Measurements from ENCODE around the gene IGFBPL1.
A peak's percentile ranks its signal among the peaks of the same experiment; 100 is the strongest.

IGFBPL1 gene

DNA sequence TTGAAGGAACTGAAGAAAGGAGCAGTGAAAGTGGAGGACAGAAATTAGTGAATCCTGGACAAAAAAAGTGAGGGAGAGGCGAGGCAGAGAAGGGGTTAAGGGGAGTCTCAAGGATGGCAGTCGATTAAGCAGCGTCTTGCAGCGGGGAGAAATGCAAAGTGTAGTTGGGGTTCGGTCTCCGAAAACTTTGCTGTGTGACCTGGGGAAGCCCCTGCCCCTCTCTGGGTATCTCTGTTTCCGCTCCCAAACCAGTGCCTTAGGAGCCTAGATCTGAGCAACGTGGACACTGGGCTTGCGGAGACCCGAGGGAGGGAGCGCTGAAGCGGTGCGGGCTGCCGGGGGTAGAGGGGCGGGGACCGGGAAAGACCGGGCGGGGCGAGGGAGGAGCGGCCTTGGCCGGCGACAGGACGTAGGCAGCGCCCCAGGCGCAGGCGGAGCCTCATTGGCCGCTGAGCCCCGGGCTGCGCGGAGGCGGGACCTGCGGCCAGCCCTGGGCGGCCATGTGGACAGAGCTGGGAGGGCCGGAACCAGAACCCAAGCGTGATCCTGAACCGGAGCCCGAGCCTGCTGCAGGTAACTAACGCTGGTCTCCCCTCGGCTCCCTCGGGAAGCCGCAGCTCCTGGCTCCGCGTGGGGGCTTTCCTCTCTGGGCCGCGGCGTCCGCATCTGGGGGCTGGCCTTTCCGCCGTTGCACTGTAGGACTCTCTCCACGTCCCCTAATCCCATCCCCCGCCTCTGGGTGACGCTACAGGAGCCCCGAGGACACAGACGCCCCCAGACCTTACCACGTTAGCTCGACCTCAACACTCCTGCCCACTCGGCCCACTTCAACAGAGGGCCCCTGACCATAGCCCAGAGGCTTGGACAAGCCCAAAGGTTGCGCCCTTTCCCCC, 31.8 kb downstream of the IGFBPL1 start, which contains the start of gene ALDH1B1:
Gene ALDH1B1, plus strand, starts transcription at position 468 of the 893 bp plus-strand sequence. CDS start 3,047 bp downstream, outside the sequence.
- H3K36me3 ChIP-seq (ENCODE audit: control insufficient read depth in 4 of 4, insufficient read depth in 4 of 4, low read length in 3 of 4), result peaks cover 5 to 30% (median 16%) of the 10 kb centered on the region in 4 experiments
- H3K27me3 ChIP-seq (replicated peaks in 2 of 5; ENCODE audit: control insufficient read depth in 4 of 5, insufficient read depth in 5 of 5, low read length in 4 of 5), result no peaks in the 10 kb centered on the region
- under 1% methylated on average over 49 of the region's 58 CpGs for WGBS (ENCODE audit: insufficient coverage)
- H3K4me1 ChIP-seq (ENCODE audit: control extremely low read depth in 1 of 4, control insufficient read depth in 4 of 4, insufficient read depth in 4 of 4, low read length in 3 of 4), result peaks cover 7 to 23% (median 16%) of the 10 kb centered on the region in 4 experiments
- ChIA-PET POLR2A (no interaction called here), CTCF (interaction anchor here (0.8 to 1.7 kb wide), 3 partner anchors 18 to 40 kb away, joined by 3 to 7 read pairs (median 4); no protein-coding TSS in a partner anchor)
- H3K9me3 ChIP-seq (ENCODE audit: control extremely low read depth in 1 of 5, control insufficient read depth in 4 of 5, insufficient read depth in 2 of 5, low read depth in 1 of 5, low read length in 4 of 5), result no peaks in the 10 kb centered on the region
- H3K4me3 ChIP-seq (ENCODE audit: control insufficient read depth in 1 of 7, extremely low read depth in 1 of 7, insufficient read depth in 4 of 7, low read depth in 2 of 7, low read length in 6 of 7), result peak within 1 kb of the TSS; percentile 67 to 89 (median 83)
- H3K27ac ChIP-seq (ENCODE audit: insufficient read depth in 1 of 2, low read depth in 1 of 2, low read length in 2 of 2, poor library complexity in 1 of 2, severe bottlenecking in 2 of 2), result peak within 1 kb of the TSS; percentile 44 to 72
- DNase-seq, result peak; percentile 58 to 73 (median 68)

GRCh38 chr9:38391278-38392118, 32.8 kb downstream of the IGFBPL1 start:
- ChIA-PET CTCF (interaction anchor here (0.9 to 1.0 kb wide), 2 partner anchors 8 to 41 kb away, joined by 3 read pairs; no protein-coding TSS in a partner anchor), POLR2A (no interaction called here)
- no peak for DNase-seq
- peak overlapping the region in 1 of 2 experiments; percentile 72 for H3K27ac ChIP-seq (ENCODE audit: insufficient read depth in 1 of 2, low read depth in 1 of 2, low read length in 2 of 2, poor library complexity in 1 of 2, severe bottlenecking in 2 of 2)
- H3K4me3 ChIP-seq (ENCODE audit: control insufficient read depth in 1 of 7, extremely low read depth in 1 of 7, insufficient read depth in 4 of 7, low read depth in 2 of 7, low read length in 6 of 7), result peak overlapping the region in 1 of 7 experiments; percentile 89
- H3K9me3 ChIP-seq (ENCODE audit: control extremely low read depth in 1 of 5, control insufficient read depth in 4 of 5, insufficient read depth in 2 of 5, low read depth in 1 of 5, low read length in 4 of 5), result no peaks in the 10 kb centered on the region
- WGBS (ENCODE audit: insufficient coverage), result 96% methylated on average over 11 of the region's 18 CpGs
- no peaks in the 10 kb centered on the region for H3K27me3 ChIP-seq (replicated peaks in 2 of 5; ENCODE audit: control insufficient read depth in 4 of 5, insufficient read depth in 5 of 5, low read length in 4 of 5)
- peaks cover 7 to 23% (median 16%) of the 10 kb centered on the region in 4 experiments for H3K4me1 ChIP-seq (ENCODE audit: control extremely low read depth in 1 of 4, control insufficient read depth in 4 of 4, insufficient read depth in 4 of 4, low read length in 3 of 4)
- H3K36me3 ChIP-seq (ENCODE audit: control insufficient read depth in 4 of 4, insufficient read depth in 4 of 4, low read length in 3 of 4), result peaks cover 5 to 20% (median 10%) of the 10 kb centered on the region in 4 experiments

DNA sequence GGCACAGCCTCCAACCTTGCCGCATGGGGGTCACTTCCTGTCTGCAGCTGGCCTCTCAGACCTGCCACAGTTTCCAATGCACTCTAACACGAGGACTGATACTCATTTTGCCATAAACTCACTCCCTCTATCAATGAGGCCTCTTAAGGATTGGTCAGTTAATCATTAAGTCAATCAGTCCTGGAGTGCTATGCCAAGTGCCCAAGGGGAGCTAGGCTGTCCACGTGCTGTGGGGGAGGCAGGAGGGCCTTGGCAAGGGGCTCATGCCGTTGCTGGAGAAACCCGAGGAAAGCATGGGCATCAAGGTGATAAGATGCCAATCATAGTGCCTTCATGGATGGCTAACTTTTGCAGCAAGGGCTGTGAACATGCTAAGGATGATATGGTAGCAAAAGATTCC, 33.4 kb downstream of the IGFBPL1 start:
- DNase-seq, result no peak
- ChIA-PET POLR2A (no interaction called here), CTCF (interaction anchor here (0.9 to 1.0 kb wide), 2 partner anchors 9 to 42 kb away, joined by 3 read pairs; no protein-coding TSS in a partner anchor)
- Histone ChIP-seq H3K27ac (ENCODE audit: insufficient read depth in 1 of 2, low read depth in 1 of 2, low read length in 2 of 2, poor library complexity in 1 of 2, severe bottlenecking in 2 of 2) (no peak overlapping the region), H3K4me1 (ENCODE audit: control extremely low read depth in 1 of 4, control insufficient read depth in 4 of 4, insufficient read depth in 4 of 4, low read length in 3 of 4) (peaks cover 7 to 23% (median 16%) of the 10 kb centered on the region in 4 experiments), H3K36me3 (ENCODE audit: control insufficient read depth in 4 of 4, insufficient read depth in 4 of 4, low read length in 3 of 4) (peaks cover 0 to 14% (median 4%) of the 10 kb centered on the region in 4 experiments), H3K4me3 (ENCODE audit: control insufficient read depth in 1 of 7, extremely low read depth in 1 of 7, insufficient read depth in 4 of 7, low read depth in 2 of 7, low read length in 6 of 7) (no peak overlapping the region), H3K27me3 (replicated peaks in 2 of 5; ENCODE audit: control insufficient read depth in 4 of 5, insufficient read depth in 5 of 5, low read length in 4 of 5) (no peaks in the 10 kb centered on the region), H3K9me3 (ENCODE audit: control extremely low read depth in 1 of 5, control insufficient read depth in 4 of 5, insufficient read depth in 2 of 5, low read depth in 1 of 5, low read length in 4 of 5) (peaks cover 0 to under 1% (median 0%) of the 10 kb centered on the region in 5 experiments)
- WGBS (ENCODE audit: insufficient coverage), result 91% methylated on average over 4 of the region's 5 CpGs

DNA sequence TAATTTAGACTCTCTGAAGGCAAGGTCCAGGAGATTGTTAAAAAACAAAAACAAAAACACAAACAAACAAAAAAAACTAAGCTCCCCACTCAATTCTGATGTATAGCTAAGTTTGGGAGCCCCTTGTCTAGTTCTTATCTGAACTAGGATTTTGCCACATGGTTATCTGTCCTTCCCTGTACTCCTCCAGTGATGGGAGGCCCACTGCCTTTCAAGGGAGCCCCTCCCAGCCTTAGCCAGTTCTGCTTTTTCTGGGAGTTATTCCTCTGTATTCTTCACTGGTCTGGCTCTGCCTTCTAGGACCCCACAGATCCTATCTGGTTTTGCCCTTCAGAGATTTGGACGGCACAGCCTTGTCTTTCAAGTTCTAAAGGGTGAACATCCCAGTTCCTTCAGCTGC, 33.8 kb downstream of the IGFBPL1 start:
- ChIA-PET CTCF (interaction anchor here (0.9 to 1.0 kb wide), 2 partner anchors 9 to 42 kb away, joined by 3 read pairs; no protein-coding TSS in a partner anchor), POLR2A (no interaction called here)
- H3K27me3 ChIP-seq (replicated peaks in 2 of 5; ENCODE audit: control insufficient read depth in 4 of 5, insufficient read depth in 5 of 5, low read length in 4 of 5), result no peaks in the 10 kb centered on the region
- H3K36me3 ChIP-seq (ENCODE audit: control insufficient read depth in 4 of 4, insufficient read depth in 4 of 4, low read length in 3 of 4), result peaks cover 0 to 9% (median under 1%) of the 10 kb centered on the region in 4 experiments
- H3K4me1 ChIP-seq (ENCODE audit: control extremely low read depth in 1 of 4, control insufficient read depth in 4 of 4, insufficient read depth in 4 of 4, low read length in 3 of 4), result peaks cover 7 to 23% (median 16%) of the 10 kb centered on the region in 4 experiments
- H3K27ac ChIP-seq (ENCODE audit: insufficient read depth in 1 of 2, low read depth in 1 of 2, low read length in 2 of 2, poor library complexity in 1 of 2, severe bottlenecking in 2 of 2), result no peak overlapping the region
- 63% methylated on average over 1 of the region's 1 CpG for WGBS (ENCODE audit: insufficient coverage)
- no peak for DNase-seq
- no peak overlapping the region for H3K4me3 ChIP-seq (ENCODE audit: control insufficient read depth in 1 of 7, extremely low read depth in 1 of 7, insufficient read depth in 4 of 7, low read depth in 2 of 7, low read length in 6 of 7)
- H3K9me3 ChIP-seq (ENCODE audit: control extremely low read depth in 1 of 5, control insufficient read depth in 4 of 5, insufficient read depth in 2 of 5, low read depth in 1 of 5, low read length in 4 of 5), result peaks cover 0 to 3% (median under 1%) of the 10 kb centered on the region in 5 experiments

DNA sequence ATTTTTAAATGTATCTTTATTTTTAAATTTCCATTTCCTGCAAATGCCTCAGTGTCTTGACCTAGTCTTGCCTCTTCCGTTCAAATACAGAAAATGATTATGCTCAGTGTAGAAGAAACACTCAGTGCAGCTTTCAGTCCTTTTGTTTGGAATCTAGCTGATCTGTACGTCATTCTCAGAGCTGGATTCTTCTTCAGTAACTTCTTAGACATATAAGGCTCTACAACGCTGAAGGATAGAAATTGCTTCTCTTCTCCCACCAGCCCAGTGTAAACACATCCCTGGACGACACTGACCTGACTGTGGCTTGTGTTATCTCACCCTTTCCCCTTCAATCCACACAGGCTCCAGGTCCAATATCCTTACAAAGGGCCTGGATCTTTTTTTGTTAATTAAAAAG, 34.9 kb downstream of the IGFBPL1 start:
- ChIA-PET CTCF (interaction anchor here (1.4 kb wide), 1 partner anchor 15 kb away, joined by 4 read pairs; no protein-coding TSS in a partner anchor), POLR2A (no interaction called here)
- Histone ChIP-seq H3K27me3 (replicated peaks in 2 of 5; ENCODE audit: control insufficient read depth in 4 of 5, insufficient read depth in 5 of 5, low read length in 4 of 5) (no peaks in the 10 kb centered on the region), H3K27ac (ENCODE audit: insufficient read depth in 1 of 2, low read depth in 1 of 2, low read length in 2 of 2, poor library complexity in 1 of 2, severe bottlenecking in 2 of 2) (no peak overlapping the region), H3K4me1 (ENCODE audit: control extremely low read depth in 1 of 4, control insufficient read depth in 4 of 4, insufficient read depth in 4 of 4, low read length in 3 of 4) (peaks cover 7 to 23% (median 16%) of the 10 kb centered on the region in 4 experiments), H3K9me3 (ENCODE audit: control extremely low read depth in 1 of 5, control insufficient read depth in 4 of 5, insufficient read depth in 2 of 5, low read depth in 1 of 5, low read length in 4 of 5) (peaks cover 0 to 13% (median 4%) of the 10 kb centered on the region in 5 experiments), H3K36me3 (ENCODE audit: control insufficient read depth in 4 of 4, insufficient read depth in 4 of 4, low read length in 3 of 4) (no peaks in the 10 kb centered on the region), H3K4me3 (ENCODE audit: control insufficient read depth in 1 of 7, extremely low read depth in 1 of 7, insufficient read depth in 4 of 7, low read depth in 2 of 7, low read length in 6 of 7) (no peak overlapping the region)
- WGBS (ENCODE audit: insufficient coverage), result 93% methylated on average over 4 of the region's 4 CpGs
- DNase-seq, result no peak

- no peak for DNase-seq
- CTCF ChIA-PET, result interaction anchor here (1.1 to 1.6 kb wide), 5 partner anchors 14 to 475 kb away, joined by 3 to 4 read pairs (median 4); no protein-coding TSS in a partner anchor
- WGBS (ENCODE audit: insufficient coverage), result 100% methylated on average over 4 of the region's 7 CpGs
- Histone ChIP-seq H3K4me3 (ENCODE audit: control insufficient read depth in 1 of 7, extremely low read depth in 1 of 7, insufficient read depth in 4 of 7, low read depth in 2 of 7, low read length in 6 of 7) (no peak overlapping the region), H3K4me1 (ENCODE audit: control extremely low read depth in 1 of 4, control insufficient read depth in 4 of 4, insufficient read depth in 4 of 4, low read length in 3 of 4) (peaks cover 6 to 20% (median 14%) of the 10 kb centered on the region in 4 experiments), H3K27me3 (replicated peaks in 2 of 5; ENCODE audit: control insufficient read depth in 4 of 5, insufficient read depth in 5 of 5, low read length in 4 of 5) (no peaks in the 10 kb centered on the region), H3K36me3 (ENCODE audit: control insufficient read depth in 4 of 4, insufficient read depth in 4 of 4, low read length in 3 of 4) (no peaks in the 10 kb centered on the region), H3K27ac (ENCODE audit: insufficient read depth in 1 of 2, low read depth in 1 of 2, low read length in 2 of 2, poor library complexity in 1 of 2, severe bottlenecking in 2 of 2) (no peak overlapping the region), H3K9me3 (ENCODE audit: control extremely low read depth in 1 of 5, control insufficient read depth in 4 of 5, insufficient read depth in 2 of 5, low read depth in 1 of 5, low read length in 4 of 5) (peaks cover 0 to 13% (median 4%) of the 10 kb centered on the region in 5 experiments)
- POLR2A ChIA-PET, result no interaction called here
These were observed 35.7 kb downstream of the IGFBPL1 start for GRCh38 chr9:38388283-38389223.

All from common myeloid progenitor, CD34-positive (primary cell).